HG02759 (cell line): Measurements from ENCODE around the gene MAB21L4.

Experiments used
- ATAC-seq: cut with Tn5 transposase; IDR thresholded peaks from one replicate; pipeline ENCODE4 v1.9.1; 2021; ENCODE audit warnings: mild to moderate bottlenecking, moderate library complexity; ENCODE audit not compliant: unreplicated experiment

Gene MAB21L4

DNA sequence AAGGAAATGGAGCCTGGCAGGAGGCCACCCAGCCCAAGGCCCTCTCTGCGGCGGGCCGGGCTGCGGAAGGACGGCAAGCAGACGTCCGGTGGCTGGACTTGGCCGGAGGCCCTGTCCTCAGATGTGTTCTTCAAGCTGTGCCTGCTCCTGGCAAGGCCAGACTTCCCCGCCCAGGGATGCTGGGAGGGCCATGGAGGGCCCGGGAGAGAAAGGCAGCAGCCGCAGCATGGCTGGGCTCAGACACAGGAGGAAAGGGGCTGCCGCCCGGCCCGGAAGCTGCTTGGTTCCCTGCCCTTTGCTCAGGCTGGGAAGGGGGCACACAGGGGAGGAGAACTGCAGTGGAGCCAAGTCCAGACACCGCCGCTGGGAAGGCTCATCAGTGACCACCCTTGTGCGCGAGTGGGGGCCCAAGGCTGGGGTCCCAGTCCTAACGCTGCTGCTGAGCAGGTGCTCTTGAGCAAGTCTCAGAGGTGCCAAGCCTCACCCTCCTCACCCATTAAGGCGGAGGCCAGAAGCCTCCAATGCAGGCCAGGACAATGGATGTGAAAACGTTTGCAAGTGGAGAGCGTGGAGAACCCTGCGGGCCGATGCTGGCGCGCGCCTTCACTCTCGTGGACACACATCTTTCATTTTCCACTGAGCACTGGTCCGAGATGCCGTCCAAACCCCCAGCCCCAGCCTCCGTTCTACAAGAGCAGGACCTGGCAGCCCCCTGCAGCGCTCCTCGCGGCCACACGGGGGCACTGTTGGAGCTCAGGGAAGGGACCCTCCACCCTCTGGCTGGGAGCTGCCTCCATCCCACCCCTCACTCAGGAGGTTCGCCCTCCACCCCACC, 18.1 kb upstream of the MAB21L4 start:
- ATAC-seq: no peak

DNA sequence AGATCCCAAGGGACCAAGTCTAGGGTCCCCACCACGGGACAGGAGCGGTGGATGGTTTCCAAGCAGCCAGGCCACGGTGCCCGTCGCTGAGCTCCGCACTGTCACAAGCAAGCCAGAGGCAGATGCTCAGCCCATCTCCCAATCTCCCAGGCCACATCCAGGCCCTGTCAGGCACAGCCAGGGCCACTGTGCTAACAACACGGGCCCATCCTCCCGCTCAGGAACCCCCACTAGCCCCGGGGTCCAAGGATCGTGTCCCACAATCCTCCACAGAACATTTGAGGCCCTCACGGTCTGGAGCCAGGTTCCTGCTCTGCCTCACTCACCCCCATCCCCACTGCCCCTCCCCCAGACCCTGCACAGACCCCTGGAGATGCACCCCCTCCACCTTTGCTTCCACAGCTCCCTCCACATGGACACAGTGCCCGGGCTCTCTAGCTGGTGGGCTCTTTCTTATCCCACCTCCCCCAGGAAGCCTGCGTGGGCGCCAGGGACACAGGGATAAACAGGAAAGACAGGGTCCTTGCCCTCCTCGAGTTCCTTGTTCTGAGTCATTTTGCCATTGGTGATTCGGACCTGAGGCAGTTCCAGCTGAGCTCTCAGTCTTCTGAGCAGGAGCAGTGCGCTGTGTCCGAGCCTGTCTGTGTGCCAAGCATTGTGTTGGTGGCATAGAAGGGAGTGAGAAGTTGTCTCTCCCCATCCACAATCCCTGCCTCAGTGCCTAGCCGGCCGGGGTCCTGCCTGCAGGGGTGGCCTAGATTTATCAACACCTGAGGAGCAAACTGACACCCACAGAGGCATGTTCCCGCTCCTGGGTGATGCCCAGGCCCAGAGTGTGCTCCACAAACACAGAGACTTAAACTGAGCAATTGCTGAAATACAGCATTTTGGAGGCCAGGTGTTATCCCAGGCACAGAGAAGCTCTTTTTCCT, 17.2 kb upstream of the MAB21L4 start:
- no peak for ATAC-seq

DNA sequence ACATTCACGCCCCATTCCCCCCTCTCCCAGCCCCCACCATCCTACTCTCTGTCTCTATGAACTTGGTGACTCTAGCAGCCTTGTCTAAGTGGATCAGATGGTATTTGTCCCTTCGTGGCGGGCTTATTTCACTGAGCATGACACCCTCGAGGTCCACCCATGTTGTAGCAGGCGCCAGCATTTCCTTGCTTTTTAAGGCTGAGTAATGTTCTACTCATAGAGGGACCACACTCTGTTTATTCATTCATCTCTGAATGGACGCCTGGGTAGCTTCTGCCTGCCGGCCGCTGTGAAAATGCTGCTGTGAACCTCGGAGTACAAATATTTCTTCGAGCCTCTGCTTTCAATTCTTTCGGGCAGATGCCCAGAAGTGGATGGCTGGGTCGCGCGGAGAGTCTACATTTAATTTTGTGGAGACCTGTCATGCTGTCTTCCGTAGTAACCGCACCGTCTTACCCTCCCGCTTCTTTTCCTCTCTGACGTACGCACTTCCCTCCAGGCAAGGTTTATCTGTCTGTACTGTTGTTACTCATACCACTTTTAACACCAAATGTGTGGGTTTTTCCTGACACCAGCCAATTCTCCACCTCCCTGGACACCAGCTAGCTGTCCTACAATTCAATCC, 15.8 kb upstream of the MAB21L4 start:
- ATAC-seq: no peak

DNA sequence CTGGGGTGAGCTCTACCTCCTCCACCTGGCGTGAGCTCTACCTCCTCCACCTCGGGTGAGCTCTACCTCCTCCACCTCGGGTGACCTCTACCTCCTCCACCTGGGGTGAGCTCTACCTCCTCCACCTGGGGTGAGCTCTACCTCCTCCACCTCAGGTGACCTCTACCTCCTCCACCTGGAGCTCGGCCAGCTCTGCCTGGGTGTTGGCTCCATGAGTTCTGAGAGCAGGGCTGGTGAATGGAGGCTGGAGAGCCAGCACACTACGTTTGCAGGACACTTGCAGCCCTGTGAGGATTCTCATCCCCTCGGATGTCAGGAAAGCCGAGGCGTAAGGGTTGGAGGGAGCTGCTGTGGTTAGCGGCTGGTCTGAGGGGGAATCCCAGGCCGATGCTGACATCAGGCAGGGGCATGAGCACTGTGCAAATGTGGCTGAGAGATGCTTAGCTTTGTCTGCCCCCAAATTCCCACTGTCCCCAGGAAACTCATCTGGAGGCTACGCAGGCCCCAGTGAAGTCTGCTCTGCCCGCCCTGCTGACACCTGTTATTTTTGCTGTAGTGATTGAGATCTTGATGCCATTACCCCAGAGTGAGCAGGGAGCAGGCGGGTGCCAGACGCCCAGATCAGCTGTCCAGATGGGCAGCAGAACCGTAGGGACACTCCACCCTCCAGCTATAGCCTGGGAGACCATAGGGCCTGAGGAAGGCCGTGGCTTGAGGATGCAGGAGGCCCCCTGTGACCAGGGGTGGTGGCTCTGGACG, 13.4 kb upstream of the MAB21L4 start:
- no peak for ATAC-seq

DNA sequence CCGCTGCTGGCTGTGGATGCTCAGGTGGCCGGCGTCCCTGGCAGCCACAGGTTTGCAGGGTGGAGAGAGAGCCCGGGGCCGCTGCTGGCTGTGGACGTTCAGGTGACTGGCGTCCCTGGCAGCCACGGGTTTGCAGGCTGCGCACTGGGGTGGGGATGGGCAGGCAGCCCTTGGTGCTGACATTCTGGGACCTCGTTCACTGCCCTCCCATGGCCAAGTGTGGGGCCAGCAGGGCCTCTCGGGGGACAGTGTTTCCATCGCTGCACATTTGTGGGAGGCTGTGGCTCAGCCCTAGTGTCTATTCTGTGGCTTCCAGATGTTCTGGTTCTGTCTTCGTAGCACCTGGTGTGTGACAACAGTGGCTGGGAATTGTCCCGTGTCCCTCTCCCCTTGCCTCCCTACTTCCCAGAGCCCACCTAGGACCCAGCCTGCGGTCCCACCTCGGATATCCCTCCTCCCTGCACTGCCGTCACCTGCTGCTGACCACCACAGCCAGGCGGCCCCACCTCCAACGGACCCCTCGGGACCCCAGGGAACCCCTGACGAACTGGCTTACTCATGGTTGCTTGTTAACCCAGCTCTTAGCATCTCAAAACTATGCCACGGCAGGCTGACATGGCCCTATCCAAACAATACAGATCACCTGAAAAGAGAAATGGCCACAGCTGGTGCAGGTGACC, 11.1 kb upstream of the MAB21L4 start:
- no peak for ATAC-seq

DNA sequence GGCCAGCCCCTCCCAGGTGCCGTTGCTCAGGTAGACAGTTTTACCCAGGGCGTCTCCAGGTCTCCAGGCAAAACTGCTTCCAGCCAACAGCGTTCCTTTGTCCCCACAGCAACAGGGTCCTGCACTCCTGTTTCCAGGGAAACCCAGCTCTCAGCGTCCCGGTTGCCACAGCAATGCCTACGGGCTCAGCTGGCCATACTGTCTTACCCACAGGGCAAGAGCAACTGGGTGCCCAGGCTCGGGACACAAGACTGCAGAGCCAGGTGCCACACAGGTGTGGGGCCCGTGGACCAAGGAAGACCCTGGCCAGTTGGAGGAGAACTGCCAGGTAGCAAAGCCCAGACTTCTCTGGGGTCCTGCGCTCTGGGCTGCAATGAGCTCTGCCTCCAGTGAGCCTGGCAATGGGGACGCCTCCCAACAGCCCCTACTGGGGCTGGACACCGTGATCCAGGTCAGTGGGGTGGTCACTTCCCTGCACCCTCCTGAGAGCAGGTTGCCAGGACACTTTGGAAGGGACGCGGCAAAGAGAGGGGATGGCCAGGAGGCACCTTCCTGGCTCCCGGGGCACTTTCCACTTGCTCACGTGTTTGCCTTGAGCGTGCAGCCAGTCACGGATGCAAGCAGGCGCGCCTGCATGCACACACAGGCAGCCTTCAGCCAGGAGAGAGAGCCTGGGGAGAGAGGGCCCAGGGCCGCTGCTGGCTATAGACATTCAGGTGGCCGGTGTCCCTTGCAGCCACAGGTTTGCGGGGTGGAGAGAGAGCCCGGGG, 10.4 kb upstream of the MAB21L4 start, which contains the start of gene CROCC2:
TSS of gene CROCC2 (plus strand) at position 196 of the 770 bp plus-strand sequence. CDS start at position 374, 178 bp downstream.
- no peak for ATAC-seq

DNA sequence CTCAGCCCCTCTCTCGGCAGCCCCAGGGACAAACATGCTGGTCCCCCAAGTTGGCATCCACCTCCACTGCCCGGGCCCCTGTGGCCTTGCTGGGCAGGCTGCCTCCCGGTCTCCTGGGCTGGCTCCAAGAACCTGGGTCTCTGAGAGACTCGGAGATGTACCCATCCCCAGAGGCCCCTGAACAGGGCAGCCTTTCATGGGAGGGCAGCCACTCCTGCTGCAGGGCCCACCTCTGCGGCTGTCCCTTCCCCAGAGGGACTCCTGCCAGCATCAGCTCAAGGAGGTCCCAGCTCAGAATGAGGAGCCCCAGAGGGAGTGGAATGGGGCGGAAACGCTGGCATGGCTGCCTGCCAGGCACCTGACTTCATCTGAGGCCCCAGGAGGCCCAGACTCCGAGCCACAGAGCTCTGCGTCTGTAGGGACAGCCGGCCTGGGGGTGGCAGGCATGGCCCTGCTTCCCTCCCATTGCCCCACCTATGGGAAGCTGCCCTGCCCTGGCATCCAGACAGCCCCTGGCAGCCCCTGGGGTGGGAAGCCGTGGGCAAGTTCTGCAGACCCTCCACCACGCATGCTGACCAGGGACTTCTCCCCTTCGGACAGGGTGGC, 9.3 kb upstream of the MAB21L4 start:
- ATAC-seq: no peak

DNA sequence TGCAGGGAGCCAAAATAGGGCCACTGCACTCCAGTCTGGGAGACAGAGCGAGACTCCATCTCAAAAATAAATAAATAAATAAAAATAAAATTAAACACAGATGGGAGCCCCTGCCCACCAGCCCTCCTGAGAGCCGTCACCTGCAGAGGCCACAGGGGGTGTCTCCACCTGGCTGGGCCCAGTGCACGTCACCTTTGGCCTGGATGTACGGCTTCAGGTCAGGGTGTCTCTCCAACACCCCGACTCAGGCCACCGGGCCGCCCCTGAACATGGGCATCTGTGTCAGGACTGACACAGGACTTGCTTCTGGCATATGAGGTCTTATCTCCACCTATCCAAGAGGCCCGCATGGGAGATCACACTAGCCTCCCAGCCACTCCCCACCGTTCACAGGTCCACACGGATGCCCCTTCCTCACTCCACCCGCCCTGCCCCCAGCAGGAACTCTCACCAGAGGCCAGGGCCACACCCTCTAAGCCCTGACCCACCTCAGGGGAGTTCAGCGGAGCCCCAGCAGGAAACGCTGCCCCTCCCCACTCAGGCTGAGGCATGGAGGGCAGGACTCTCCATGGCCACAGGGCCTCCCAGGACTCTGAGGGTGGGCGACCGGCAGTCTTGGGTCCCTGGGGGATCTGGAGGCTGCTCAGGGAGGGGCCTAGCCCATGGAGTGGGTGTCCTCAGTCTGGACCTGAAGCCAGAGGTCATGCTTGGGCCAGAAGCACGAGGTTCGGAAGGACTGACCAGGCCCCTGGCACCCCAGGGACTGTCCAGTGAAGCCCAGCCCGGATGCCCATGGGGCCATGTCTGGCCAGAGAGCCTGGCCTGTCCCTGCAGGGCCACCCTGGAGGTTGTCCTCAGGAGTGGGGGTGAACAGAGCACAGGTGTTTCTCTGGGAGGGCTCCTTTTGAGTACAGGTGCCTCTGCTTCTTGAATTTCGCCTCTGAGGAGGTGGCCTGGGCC, 8.5 kb upstream of the MAB21L4 start:
- no peak for ATAC-seq

DNA sequence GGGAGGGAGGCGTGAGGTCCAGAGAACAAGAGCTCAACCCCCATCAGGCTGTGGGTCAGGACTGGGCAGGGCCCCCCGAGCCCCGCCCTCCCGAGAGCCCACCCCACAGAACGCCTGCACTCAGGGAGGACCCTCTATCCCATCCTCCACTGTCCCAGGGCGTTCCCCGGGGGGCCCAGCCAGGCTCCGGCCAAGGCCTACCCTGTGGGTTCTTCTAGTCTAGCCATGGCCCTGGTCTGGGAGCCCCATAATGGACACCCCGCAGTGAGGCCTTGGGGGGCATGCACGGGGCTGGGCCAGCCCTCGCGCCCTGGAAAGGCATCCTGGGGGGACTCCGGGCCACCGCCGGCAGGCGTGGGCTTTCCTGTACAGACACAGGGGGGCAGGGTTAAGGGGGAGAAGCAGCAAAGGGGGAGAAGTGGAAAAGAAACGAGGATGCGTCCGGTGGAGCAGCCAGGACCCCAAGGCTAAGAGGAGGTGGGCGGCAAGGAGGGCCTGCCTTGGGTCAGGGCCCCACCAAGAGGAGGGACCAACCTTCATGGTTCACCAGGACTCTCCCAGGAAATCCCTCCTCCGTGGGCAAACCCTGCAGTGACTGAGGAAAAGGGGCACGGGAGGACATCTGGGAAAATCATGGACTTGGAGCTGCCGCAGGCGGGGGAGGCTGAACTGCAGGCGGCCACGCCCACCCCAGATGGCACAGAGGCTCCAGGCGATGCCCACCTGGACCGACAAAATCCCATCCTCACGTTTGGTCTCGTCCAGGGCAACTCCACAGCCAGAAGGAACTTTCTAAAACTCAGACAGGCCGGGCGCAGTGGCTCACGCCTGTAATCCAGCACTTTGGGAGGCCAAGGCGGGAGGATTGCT, 7.5 kb upstream of the MAB21L4 start:
- no peak for ATAC-seq

DNA sequence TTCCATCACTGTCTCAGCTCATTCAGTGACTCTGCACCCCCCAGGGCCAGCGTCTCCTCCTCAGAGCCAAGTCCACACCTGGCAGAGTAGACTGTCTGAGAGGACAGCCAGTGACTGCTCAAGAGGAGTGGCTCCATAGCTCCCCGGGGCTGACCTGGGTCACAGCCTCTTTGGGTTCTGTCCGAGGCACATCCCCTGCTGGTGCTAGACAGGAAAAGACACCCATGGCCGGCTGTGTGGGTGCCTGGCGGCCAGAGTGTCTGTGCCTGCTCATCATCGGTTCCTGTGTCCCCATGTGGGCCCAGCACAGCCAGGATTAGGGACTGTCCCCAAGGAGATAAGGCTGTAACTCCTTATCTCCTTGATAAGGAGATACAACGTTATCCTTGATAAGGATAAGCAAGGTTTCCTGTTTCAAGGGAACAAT, 6.7 kb upstream of the MAB21L4 start:
- no peak for ATAC-seq

DNA sequence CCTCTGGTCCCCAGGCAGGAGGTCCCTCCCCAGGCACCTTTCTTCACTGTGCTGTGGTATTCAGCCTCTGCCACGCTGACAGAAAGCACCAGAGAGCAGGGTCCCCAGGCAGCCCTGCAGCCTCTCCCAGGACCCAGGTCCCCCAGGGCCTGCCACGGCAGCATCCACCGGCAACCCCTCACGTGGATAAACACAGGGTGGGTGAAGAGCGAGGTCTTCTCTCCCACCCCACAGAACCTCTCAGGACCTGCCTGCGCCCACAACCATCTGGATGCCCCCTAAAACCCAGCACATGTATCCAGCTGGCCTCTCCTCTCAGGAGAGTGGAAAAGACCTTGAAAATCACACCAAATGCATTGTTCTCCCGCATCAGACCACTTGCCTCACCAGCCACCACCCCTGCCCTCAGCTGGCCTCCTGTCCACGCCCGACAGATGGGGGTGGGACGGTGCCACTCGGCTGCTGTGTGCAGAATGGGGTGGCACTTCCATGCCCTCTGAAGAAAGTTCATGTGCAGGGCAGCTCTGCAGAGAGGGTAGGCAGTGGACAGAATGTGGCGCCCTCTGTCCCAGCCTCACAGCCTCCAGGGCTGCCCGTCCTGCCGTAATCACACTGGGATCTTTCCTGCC, 6.1 kb upstream of the MAB21L4 start:
- ATAC-seq: no peak

DNA sequence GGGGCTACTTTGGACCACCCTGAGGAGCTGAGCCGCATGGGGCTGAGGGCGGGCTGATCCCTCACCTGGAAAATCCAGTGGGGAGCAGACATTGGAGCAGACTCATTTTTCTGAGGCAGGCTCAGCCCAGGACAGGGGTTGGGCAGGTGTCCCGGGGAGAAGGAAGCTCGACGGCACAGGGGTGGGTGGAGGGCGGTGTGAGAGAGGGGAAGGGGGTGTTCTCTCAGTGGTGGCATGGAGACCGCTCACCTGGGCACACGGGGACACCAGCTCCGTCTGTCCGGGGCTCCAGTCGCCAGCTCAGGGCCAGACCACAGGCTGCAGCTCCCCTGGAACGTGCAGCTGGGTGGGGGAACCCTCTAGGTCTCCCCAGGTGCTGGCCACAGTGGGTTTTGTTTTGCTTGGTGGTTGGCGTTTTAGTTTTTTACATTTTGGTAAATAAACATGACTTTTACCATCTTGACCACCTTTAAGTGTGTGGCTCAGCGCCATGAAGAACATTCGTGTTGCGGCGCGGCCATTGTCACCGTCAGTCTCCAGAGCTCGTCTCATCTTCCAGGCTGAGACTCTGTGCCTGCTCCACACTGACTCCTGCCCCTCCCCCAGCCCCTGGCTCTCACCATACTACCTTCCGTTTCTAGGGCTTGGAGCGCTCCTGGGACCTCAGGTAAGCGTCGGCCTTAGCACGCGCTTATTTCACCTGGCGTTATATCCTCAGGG, 4.3 kb upstream of the MAB21L4 start:
- ATAC-seq: no peak

DNA sequence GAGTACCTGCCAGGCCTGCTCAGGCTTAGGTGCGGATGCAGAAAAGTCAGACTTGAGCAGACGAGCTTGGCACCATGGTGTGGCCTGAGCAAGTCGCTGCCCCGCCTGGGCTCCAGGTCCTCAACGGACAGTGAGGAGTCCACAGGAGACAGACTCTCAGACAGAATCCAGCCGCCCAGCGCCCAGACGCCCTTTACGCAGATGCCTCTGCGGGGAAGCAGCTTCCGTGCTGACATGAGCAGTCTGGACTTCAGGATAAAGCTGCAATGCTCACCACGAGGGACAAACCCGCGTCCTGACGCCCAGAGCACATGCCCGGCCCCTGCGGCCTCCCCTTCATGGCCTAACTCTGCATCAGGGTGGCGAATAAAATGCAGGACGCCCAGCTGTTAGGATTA, 3.5 kb upstream of the MAB21L4 start:
- ATAC-seq: no peak

DNA sequence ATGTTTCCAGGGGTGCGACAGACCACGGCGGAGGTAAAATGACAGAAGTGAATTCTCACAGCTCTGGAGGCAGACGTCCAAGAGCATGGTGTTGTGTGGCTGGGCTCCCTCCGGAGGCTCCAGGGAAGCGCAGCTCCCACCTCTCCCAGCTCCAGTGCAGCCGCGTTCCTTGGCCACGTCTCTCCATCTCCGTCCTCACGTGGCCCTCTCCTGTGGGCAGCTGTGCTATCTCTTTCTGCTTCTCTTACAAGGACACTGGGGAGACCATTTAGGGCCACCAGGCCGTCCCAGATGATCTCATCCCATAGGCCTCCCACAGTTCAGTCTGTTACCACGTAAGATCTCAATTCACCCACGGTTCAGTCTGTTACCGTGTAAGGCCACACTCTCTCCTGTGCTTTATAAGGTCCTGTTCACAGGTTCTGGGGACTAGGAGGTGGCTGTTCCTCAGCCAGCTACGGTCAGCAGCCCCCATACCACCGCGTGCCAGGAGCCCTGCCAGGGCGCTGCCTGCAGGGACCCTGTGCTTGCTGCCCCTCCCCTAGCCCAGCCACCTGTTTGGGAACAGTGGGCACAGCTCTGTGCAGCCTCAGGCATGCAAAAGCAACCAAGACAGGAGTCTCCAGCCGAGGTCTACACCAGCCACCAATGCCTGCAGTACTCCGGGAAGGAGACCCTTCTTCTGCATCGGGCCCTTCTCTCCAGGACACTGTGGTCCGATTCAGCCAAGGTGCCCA, 2.9 kb upstream of the MAB21L4 start:
- ATAC-seq: no peak
